ENCODE data around the gene COX20.

DNA sequence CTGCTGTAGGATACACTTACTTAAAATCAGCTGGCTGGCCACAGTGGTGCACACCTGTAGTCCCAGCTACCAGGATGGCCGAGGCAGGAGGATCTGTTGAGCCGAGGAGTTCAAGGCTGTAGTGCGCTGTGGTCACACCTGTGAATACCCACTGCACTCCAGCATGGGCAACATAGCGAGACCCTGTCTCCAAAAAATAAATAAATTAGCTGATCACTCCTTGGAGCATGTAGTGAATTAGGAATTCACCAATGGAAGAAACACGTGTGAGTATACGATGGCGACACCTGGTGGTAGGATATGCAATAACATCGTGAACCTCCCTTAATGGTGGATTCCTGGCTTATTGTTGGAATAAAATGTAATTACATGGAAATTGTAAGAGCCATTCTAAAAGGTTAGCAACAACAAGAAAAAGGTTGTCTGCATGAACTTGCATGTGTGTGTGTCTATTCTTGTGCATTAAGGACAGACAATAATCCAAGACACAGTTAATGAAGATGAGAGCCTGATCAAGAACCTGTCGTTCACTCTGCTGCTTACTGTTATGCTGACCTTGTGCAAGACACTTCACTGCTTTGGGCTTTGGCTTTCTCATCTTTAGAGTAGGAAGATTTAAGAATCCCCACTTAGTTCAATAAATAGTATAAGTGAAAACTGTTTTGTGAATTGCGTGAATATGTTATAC lies 38.6 kb upstream of the COX20 start:
- TF ChIP-seq, protein P1, sequence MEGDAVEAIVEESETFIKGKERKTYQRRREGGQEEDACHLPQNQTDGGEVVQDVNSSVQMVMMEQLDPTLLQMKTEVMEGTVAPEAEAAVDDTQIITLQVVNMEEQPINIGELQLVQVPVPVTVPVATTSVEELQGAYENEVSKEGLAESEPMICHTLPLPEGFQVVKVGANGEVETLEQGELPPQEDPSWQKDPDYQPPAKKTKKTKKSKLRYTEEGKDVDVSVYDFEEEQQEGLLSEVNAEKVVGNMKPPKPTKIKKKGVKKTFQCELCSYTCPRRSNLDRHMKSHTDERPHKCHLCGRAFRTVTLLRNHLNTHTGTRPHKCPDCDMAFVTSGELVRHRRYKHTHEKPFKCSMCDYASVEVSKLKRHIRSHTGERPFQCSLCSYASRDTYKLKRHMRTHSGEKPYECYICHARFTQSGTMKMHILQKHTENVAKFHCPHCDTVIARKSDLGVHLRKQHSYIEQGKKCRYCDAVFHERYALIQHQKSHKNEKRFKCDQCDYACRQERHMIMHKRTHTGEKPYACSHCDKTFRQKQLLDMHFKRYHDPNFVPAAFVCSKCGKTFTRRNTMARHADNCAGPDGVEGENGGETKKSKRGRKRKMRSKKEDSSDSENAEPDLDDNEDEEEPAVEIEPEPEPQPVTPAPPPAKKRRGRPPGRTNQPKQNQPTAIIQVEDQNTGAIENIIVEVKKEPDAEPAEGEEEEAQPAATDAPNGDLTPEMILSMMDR (conservative IDR thresholded peaks at IDR 0.05; ENCODE audit: low read depth, low read length): peak; percentile 96
- TF ChIP-seq EZH2phosphoT487 (IDR thresholded peaks at IDR 0.05; ENCODE audit: borderline replicate concordance, low read length): no peak

Measured in PC-3 (cell line).